HTR-8/SVneo (cell line): ENCODE results near the gene ZNF580.
A peak's percentile ranks its signal among the peaks of the same experiment; 100 is the strongest.

ENCODE experiments used
- DNase-seq: peaks from one replicate; pipeline ENCODE4 v3.0.0; 2011; ENCODE audit warnings: low spot score, mixed read lengths; ENCODE audit not compliant: insufficient read length
- FAIRE-seq: peaks from 2 replicates; lab custom pipeline; 2011; peaks lifted over from hg19 to GRCh38; lab: Jason Lieb, UNC

Gene ZNF580

GRCh38 chr19:55622242-55622969 is 18.4 kb upstream of the ZNF580 start:
- no peak for DNase-seq
- FAIRE-seq, result no peak

GRCh38 chr19:55623130-55623529 is 17.7 kb upstream of the ZNF580 start:
- DNase-seq (no peak), FAIRE-seq (no peak)

- FAIRE-seq (no peak), DNase-seq (no peak)
Observed at GRCh38 chr19:55623561-55623960, 17.2 kb upstream of the ZNF580 start.

- FAIRE-seq, result peak; percentile 97
- peak; percentile 89 for DNase-seq
Observed at GRCh38 chr19:55624109-55625003, 16.4 kb upstream of the ZNF580 start, which contains the start of gene ZNF784. Gene ZNF784, minus strand, starts transcription at chr19:55624566. Its CDS starts 5 bp downstream, at chr19:55624561.

- FAIRE-seq (no peak), DNase-seq (no peak)
Observed at GRCh38 chr19:55625004-55625326, 15.8 kb upstream of the ZNF580 start.

GRCh38 chr19:55626350-55626749 is 14.5 kb upstream of the ZNF580 start:
- DNase-seq (no peak), FAIRE-seq (no peak)

GRCh38 chr19:55632463-55632834 is 8.4 kb upstream of the ZNF580 start:
- peak; percentile 67 for DNase-seq
- FAIRE-seq, result no peak

GRCh38 chr19:55633861-55634260 is 6.9 kb upstream of the ZNF580 start:
- no peak for FAIRE-seq
- DNase-seq, result no peak

GRCh38 chr19:55635334-55635717 is 5.5 kb upstream of the ZNF580 start:
- DNase-seq (no peak), FAIRE-seq (no peak)

- FAIRE-seq (no peak), DNase-seq (no peak)
Observed at GRCh38 chr19:55635856-55636440, 4.9 kb upstream of the ZNF580 start.

- FAIRE-seq, result no peak
Observed at GRCh38 chr19:55636723-55637122, 4.1 kb upstream of the ZNF580 start.

GRCh38 chr19:55637534-55637933 is 3.3 kb upstream of the ZNF580 start:
- DNase-seq (no peak), FAIRE-seq (no peak)

More at GRCh38 chr19:55636723-55637122, 4.1 kb upstream of the ZNF580 start:
- DNase-seq, result no peak

- FAIRE-seq (peak; percentile 33), DNase-seq (no peak)
Observed at GRCh38 chr19:55638864-55639359, 1.9 kb upstream of the ZNF580 start.

- no peak for FAIRE-seq
Observed at GRCh38 chr19:55640043-55640576, 692 bp upstream of the ZNF580 start.

GRCh38 chr19:55641426-55642152 is 787 bp downstream of the ZNF580 start:
- no peak for FAIRE-seq
- no peak for DNase-seq

More at GRCh38 chr19:55640043-55640576, 692 bp upstream of the ZNF580 start:
- no peak for DNase-seq

GRCh38 chr19:55642153-55643002 is 1.6 kb downstream of the ZNF580 start:
- no peak for FAIRE-seq

GRCh38 chr19:55643003-55643886 is 2.4 kb downstream of the ZNF580 start, which contains the start of gene ZNF581:
Gene ZNF581, plus strand, starts transcription at chr19:55643649. Its CDS starts 923 bp downstream, at chr19:55644572.
- DNase-seq (peak; percentile 63), FAIRE-seq (peak; percentile 64)

More at GRCh38 chr19:55642153-55643002, 1.6 kb downstream of the ZNF580 start:
- DNase-seq, result no peak

- FAIRE-seq, result no peak
- DNase-seq, result no peak
Observed at GRCh38 chr19:55643887-55644176, 3.0 kb downstream of the ZNF580 start.
